AG10803 (cell line): Measurements from ENCODE around the gene DCLK2.
A peak's percentile ranks its signal among the peaks of the same experiment; 100 is the strongest.

Experiments used
- DNase-seq: peaks from one replicate; pipeline ENCODE4 v3.0.0; 2010; ENCODE audit warnings: low read depth
- H3K4me3 ChIP-seq: 2 replicates; pipeline ENCODE4 v1.5.1; 2011; ENCODE audit warnings: mild to moderate bottlenecking, low read length, control low read depth
- CTCF ChIP-seq: conservative IDR thresholded peaks from 2 replicates; pipeline ENCODE4 v1.5.1; 2011; ENCODE audit warnings: mild to moderate bottlenecking, low read length, control low read depth, inconsistent platforms

Gene DCLK2

GRCh38 chr4:150051111-150051510 is 27.1 kb upstream of the DCLK2 start:
- no peak overlapping the region for H3K4me3 ChIP-seq
- no peak for DNase-seq
- TF ChIP-seq CTCF, result no peak

- DNase-seq, result no peak
- H3K4me3 ChIP-seq, result no peak overlapping the region
- TF ChIP-seq CTCF, result no peak
Measured at GRCh38 chr4:150055467-150055866, 22.8 kb upstream of the DCLK2 start.

GRCh38 chr4:150056569-150056968 is 21.7 kb upstream of the DCLK2 start:
- TF ChIP-seq CTCF, result no peak
- peak; percentile 64 for DNase-seq
- H3K4me3 ChIP-seq, result no peak overlapping the region

GRCh38 chr4:150061086-150061776 is 17.0 kb upstream of the DCLK2 start:
- no peak for TF ChIP-seq CTCF
- no peak overlapping the region for H3K4me3 ChIP-seq
- no peak for DNase-seq

GRCh38 chr4:150063128-150063527 is 15.1 kb upstream of the DCLK2 start:
- no peak for TF ChIP-seq CTCF
- H3K4me3 ChIP-seq, result no peak overlapping the region
- DNase-seq, result no peak

- DNase-seq, result no peak
- H3K4me3 ChIP-seq, result no peak overlapping the region
- no peak for TF ChIP-seq CTCF
Measured at GRCh38 chr4:150065740-150066139, 12.5 kb upstream of the DCLK2 start.

GRCh38 chr4:150067859-150068258 is 10.4 kb upstream of the DCLK2 start:
- DNase-seq, result peak; percentile 64
- no peak for TF ChIP-seq CTCF
- no peak overlapping the region for H3K4me3 ChIP-seq
